Forelimb muscle (tissue), 1 donor: ENCODE results near the gene SORCS2. TPM values are rescaled to one million over a fixed set of nuclear protein-coding genes. Genes with fewer than 3 reads are reported as not detected.

Source experiments
- DNase-seq: peaks from one replicate; pipeline ENCODE4 v3.0.0-alpha.2; 2013; ENCODE audit warnings: low read depth
- polyA plus RNA-seq: library from polyadenylated mRNA; unstranded; fragments of 120-200 nt; gene quantifications from one replicate; pipeline ENCODE4 v1.2.1, GENCODE V29; 2013; ENCODE audit not compliant: insufficient read length

The SORCS2 gene
- polyA plus RNA-seq, 1 donor = 8.8 TPM

DNA sequence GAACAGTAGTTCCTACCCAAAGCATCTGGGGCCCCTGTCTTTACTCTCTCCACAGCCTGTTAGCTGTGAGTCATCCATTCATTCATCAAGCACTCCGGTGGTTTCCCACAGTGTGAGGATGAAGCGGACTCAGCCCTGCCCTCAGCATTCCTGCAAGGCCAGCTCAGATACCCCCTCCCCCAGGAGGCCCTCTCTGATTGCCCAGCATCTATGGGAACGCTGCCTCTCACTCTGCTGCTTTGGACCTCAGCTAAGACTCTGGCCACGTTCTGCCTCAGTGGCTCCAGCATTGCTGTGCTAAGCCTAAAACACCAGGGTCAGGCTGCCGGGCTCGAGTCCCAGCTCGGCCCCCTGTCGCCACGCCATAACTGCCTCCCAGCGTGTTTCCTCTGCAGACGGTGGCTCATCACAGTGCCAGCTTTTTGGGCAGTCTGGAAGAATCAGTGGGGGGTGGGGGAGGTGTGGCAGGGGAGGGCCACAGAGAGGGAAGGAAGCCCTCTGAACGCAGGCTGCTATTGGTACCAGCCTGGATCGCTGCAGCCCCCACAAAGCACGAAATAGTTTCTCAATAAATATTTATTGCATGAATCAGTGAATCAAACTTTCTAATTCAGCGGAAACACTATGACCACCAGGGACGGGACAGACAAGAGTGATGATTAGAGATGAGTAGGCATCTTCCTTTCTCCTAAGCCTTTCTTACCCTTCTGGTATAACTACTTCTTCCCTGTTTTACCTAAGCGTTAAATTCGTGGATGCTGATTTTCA, 74.4 kb downstream of the SORCS2 start:
- DNase-seq = no peak

DNA sequence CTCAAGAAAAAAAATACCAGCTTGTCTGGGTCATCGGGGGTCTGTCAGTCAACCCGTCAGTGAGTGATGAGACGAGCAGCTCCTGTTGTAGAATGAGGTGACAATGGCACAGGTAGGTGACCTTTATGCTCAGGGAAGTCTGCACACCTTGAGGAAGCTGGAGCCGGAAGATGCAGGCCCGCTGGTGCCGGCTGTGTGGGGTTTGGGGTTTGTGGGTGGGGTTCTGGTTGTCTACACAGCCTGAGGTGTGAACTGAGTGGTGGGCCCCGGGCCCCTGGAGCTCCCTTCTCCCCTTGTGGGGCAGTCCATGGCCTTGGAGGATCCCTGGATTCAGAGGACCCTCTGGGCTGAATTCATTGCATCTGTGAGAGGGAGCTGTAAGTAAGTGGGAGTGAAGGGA, 75.5 kb downstream of the SORCS2 start:
- DNase-seq = no peak

DNA sequence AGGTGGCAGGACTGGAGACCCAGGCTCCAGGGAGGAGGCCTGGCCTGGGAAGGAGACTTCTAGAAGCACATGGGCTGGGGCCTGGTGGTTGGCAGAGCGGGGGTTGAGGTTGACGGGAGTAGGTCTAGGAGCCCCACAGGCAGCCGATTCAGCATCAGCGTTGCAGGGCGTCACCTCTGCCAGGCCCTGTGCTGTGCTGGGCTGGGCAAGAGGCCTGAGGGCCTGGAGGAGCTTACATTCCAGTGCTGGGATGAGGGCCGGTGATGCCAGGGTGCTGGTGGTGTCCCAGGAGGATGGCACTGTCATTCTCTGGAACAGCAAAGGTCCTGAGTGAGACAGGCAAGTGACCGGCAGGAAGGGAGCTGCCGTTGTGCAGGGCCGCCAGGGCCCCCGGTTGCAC, 76.6 kb downstream of the SORCS2 start:
- DNase-seq = no peak

DNA sequence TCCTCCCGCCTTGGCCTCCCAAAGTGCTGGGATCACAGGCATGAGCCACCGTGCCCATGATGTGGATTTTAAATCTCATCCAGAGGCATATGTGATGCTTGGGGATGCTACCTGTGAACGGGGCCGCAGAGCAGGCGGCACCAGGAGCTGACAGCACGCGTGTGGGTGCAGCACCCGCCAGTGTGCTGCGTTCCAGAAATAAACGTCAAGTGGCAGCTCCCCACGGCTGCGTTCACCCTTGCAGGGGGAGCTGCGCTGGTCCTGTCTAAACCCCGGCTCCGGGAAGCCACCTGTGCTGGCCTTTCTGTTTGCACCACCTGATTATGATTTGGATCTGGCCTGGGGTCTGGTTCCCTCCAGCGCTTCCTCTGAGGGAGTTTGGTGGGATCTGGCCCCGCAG, 77.8 kb downstream of the SORCS2 start:
- no peak for DNase-seq

DNA sequence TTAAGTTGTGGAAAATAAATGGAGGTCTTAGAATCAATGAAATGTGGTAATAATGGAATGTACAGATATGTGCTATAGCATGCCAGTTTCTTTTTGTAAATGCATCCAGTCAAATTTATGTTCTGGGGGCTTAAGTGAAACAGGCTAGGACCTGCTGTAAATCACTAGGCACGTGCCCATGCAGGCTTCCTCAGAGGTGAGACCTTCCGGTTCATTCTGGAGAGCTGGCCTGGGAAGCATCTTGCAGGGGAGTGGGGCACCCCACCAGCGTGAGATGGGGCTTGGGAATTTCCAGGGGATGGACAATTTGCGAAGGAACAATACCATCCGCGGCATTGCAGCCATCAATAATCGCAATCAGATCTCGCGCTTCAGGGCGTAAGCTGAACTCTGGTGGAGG, 80.1 kb downstream of the SORCS2 start:
- no peak for DNase-seq

DNA sequence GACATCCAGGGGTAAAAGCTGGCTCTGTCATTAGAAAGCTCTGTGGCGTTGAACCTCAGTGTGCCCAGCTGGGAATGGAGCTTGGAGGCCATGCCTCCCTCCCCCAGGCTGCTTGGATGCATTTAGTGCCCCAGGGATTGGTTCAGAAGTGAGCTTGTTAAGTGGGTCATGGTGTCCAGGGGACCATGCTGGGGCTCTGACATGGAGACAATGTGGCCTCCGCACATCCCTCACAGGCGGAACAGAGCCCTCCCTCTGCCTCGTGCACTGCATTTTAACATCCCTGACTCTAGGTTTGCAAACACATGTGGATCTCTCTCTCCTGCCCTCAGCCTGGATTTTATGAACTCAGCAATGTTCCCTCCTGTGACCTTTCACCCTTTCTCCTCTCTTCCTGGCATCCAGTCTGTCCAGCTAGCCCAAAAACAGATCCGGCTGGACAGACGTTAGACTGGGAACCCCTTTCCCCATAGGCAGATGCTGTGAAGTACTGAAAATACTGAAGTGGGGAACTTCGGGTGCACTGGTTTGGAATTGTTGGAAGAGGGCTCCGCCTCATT, 81.5 kb downstream of the SORCS2 start:
- no peak for DNase-seq

DNA sequence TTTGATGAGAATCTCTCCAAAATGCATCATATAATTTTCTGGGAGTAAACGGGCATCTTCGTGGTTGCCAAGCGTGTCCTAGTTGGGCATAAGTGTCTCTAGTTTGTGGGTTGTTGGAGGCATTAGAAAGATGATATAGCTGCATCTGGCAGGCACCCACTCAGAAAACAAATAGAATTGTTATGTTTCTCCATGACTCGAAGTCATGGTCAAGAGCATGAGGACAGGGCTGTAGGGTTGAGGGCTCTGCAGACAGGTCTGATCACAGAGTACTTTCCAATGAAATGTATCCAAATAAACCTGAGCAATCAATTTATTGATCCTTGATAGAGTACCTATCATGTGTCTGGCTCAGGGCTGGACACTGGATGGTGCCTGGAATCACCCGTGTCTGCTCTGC, 82.7 kb downstream of the SORCS2 start:
- DNase-seq = no peak

DNA sequence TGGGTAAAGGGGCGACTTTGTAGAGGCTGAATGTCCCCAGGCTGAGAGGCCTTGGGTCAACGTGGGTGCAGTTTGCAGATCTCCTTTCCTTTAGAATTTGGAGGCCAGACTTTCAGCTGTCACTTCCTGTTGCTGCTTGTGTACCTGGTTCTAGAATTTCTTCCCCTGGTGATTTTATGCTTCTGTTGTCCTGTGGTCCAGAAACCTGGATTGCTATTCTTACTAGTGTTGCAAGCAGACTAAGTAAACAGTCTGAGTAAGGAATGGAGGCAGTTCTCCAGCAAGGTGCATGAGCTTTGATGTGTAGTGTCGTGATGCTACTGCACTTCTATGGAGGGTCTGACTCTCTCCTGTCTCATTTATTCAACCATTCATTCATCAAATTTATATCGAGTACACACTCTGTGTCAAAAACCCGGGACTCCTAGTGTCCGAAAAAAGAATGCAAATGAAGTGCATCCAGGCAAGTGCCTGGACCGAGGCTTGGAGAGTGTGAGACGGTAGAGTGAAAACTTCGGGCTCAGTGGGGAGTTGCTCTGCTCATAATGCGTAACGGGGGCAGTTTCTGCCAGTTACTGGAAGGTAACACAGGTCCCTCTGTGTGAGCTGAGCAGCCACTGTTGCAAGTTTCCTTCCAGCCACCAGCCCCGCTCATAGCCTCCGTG, 83.3 kb downstream of the SORCS2 start:
- no peak for DNase-seq

DNA sequence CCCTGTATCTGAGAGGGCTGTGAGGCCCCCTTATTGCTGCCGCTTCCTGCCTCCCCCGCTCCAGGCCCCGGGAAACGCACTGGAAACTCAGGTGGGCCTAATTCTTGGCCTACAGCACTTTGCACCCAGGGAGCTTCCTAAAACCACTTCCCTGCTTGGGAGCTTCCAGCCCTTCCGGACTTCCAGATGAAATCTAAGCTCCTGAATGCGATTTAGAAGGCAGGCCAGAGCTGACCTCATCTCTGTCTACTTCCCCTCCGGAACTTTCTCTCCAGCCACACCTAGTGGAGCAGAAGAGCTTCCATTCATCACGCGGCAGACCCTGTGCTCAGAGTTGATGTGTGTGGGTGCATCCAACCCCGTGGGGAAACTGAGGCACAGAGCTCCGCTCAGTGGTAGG, 84.2 kb downstream of the SORCS2 start:
- DNase-seq = peak; percentile 73

DNA sequence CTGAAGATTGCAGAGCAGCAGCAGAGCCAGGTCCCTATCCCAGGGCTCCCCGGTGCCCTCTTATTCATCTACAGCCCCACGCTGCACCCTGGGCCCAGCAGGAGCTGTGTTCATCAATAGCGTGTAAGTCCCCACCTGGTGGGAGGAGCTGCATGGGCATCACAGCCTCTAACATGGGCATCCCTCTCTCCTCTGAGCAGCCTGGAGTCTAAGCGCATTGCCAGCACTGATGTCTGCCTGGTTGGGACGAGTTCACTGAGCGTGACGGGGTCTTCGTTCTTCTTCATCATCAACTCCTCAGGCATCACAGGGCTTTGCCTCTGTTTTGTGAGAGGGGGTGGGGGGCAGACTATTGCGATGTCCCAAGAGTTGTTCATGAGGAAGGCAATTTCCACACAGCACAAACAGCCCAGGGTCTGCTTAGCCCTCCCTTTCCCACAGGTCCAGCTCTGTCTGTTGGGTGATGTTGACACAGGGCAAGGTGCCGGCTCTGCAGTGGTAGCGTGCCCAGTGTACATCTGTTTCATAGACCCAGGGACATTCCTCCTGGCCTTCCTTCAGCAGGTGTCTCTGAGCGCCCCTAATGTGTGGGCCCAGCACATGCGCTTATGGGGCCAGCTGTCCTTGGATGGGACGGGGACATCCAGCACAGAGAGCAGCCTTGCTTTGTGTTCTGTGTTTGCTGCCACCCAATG, 85.9 kb downstream of the SORCS2 start:
- no peak for DNase-seq

DNA sequence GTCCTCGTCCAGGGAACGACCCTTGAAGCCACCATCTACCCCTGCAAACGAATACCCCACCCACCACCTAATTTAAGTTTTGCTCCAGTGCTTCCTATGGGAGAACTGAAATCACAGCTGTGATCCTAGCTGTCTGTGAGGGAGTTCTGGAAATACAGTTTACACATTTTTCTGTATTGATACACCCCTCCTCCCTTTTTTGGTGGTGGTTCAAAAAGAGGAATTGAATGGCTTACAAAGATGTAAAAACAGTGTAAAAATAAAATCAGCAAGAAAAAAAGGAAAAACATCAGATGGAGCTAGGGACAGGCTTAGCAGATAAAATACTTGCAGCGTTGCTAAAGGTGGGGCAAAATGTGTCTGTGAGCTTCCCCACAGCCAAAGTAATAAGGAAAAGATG, 86.6 kb downstream of the SORCS2 start:
- DNase-seq = no peak

DNA sequence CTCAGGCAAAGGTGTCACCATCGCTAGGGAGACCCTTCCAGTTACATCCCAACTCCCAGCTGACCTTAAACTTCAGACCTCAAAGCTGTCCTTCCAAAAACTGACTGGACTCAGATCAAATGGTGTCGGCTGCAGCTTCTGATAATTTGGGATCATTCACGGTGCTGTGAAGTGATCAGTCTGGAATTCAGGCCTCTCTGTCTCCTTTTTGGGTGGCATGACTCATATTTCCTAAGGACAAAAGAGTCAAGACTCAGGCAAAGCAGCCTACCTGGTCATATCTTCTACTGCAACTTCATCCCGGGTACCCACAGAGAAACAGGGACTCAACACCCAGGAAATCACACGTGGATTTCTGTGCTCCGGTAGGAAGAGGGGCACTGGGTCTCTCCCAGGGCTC, 87.6 kb downstream of the SORCS2 start:
- no peak for DNase-seq

DNA sequence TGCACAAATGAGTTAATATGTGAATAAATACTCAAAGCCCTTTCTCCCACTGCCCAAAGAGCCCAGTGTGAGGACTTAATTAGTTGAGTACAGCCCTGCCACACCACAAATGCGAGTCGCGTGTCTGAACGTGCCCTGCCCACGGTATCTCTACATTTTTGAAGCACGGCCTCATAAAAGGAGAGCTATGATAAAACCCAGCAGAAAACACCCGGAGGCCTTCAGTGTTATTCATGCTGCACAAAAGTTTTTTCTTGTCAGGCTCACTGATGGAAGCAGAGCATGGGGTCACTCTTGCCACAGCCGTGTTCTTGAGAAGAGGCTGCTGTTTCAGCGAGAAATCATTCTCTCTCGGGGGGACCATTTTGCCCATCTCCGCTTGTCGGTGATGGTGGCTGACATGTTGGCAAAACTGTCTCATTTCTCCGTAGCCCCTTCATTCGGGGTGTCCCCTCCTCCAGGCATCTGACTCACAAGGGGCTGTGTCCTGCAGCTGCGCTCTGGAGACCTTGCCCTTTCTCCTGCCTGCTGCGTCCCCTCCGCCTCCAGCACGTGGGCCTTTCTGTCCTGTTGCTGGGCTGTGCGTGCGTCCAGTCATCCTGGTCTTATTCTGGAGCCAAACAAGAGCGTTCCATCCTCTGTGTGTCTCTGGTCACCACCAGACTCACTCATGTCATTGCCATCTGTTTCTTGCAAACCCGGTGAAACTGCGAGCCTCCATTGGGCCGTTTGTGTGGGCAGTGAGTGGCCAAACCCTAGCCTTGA, 88.8 kb downstream of the SORCS2 start:
- no peak for DNase-seq

DNA sequence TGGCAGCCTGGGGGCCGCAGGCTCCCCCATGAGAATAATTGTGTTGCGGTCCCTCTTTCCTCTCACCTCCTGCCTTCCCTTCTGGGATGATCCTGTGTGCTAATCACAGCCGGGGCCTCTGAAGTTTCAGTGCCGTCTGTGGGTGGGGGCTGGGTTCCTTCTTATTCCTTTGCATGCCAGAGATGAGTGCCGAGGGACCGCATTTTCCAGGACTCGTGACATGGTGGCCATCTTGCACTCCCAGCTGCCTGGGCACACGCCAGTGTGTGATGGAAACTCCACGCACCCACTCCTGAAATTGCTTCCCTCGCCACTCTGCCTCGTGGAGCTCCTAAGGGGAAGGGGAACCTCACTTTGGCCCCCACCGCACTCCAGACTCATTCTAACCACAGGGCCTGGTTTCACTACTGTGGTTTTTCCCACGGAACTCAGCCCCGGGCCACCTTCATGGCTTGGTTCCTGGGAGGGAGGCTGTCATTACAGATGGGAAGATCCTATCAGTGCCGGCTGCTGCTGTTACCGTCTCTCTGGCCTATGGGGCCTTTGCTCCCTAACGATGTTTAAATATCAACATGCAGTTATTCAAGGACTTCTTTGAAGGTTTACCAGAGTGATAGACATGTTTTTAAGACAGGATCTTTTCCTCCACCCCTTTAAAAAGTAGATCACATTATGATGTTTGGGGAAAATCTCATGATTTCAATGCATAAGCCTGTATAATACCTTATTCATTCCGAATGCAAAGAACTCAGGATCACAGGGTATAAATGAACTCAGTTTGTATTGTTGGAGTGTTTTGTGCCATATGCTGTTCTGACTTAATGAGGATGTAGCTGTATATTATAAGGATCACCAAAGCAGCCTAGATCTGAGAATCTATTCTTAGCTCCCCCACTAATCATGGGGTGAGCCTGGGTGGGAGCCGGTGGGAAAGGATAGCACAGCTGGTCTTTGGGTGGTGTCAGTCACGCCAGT, 89.6 kb downstream of the SORCS2 start:
- no peak for DNase-seq

DNA sequence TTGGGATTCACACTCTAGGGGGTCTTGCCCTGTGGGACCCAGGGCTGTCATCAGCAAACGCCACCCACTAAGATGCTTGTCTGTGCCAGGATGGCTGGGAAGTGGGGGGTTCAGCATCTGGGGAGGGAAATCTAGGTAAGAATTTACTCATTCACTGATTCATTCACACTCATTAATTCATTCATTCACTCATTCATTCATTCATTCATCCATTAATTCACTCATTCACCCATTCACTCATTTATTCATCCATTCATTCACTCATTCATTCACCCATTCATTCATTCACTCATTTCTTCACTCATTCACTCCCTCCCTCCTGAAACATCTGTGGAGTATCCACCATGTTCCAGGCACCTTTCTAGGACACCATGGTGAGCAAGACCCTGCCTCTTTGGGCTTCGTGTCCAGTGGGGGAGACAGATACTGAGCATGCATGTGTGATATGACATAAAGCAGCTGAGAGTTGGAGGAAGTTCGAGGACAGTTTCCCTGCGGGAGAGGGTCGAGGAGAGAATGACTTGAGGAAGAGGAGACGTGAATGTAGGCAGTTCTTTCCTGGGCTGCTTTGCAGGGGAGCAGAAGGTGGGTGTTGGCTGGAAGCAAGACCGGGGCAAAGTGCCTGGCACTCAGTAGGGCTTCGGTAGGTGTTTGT, 90.6 kb downstream of the SORCS2 start:
- DNase-seq = no peak

DNA sequence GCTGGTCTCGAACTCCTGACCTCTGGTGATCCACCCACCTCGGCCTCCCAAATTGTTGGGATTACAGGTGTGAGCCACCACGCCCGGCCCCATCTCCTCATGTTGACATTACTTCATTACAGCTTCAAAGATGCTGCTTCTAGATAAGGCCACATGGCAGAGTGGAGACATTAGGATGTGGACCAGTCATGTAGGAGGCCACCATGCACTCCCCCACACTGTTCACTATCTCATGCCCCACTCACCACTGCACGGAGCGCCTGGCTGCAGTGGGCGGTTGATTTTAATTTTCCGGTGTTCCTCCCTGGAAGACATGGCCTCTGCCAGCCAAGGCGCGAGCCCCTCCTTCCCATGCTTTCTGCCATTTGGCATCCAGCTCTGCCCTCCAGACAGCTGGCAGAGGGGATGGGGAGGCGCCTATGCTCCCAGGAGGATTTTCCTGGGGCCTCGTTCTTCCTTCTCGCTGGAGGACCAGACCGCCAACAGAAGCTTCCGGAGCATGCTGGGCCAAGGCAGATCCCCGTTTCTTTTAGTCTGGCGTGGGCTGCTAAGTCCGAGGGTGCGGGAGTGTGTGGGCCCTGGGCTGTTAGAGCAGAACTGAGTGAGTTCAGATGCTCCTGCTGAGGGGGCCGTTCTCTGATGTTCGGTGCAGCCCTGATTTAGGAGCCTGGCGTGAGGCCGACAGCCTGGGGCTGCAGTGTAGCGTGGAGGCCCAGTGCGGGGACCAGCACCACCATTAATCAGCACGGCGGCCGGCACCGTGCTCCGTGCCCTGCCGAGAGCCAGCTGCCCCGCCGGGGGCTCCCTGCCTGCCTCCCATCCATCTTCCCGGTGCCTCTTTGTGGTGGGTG, 93.1 kb downstream of the SORCS2 start:
- DNase-seq = no peak

DNA sequence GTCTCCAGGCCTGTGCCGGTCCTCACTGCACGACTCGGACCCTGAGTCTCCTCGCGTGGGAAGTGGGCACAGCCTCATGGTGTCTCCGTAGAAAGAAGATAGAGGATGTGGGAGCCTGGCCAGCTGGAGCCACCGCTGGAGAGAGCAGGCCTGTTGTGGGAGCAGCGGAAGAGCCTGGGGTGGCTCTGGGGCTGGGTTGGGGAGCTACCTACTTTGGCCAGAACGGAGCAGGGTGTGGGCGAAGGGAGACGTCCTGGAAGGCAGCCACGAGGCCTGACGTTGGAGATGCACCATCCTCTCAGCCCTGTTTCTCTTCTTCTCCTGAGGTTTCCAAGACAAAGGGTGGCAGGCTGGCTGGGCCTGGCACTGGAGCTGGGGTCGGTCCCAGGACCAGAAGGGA, 93.8 kb downstream of the SORCS2 start:
- DNase-seq = no peak

DNA sequence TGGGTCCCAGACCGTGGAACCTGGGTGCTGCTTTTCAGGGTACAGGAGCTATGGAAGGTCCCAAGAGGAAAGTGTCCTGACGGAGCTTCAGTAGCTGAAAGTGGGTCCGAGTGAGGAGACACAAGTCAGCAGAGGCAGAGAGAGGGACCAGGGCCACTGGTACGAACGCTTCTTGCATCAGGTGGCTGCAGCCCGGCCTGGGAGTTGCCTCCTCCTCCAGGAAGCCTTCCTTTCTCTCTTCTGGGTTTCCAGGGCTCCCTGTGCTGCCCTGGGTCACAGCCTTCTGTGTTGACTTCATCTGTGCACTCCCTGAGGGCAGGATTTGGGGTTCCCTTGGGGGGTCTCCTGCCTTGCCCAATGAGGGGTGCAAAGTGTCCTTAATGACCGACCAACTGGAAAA, 94.5 kb downstream of the SORCS2 start:
- no peak for DNase-seq

DNA sequence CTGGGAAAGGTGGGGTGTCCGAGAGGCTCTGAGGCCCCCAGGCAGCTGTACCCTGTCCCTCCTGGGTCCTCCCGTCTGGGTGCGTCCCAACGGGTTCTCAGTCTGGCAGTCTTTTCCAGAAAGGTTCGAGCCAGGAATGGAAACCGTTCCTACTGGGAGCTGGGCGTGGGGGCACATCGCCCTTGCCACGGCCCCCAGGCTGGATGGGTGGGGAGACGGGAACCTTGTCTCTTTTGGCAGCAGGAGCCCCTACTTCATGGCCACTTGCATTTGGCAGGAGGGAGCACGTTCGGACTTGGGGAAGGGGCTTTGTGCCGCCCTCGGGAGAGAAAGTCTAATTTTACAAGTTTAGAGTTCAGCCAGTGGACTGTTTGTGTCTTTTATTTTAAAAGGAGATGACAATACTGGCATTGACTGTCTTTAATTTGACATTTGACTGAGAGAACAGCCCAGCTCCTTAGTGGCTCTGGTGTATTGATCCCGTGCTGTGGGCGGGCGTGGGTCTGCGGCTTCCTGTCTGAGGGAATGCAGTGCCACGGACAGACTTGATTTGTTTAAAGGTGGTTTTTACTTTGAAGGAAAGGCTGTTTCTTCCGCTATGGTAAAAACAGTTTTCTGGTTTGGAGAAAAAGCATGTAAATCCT, 95.1 kb downstream of the SORCS2 start:
- no peak for DNase-seq
